Immature natural killer cell (primary cell): Measurements from ENCODE around the gene ANKRD13B. TPM values are rescaled to one million over a fixed set of nuclear protein-coding genes. Genes with fewer than 3 reads are reported as not detected.

Source experiments
- DNase-seq, 3 donors: peaks; one replicate each; pipeline ENCODE4 v3.0.0; 2022; ENCODE audit warnings: mixed read lengths in 1 of 3
- H3K27ac Mint-ChIP-seq, 6 donors: one replicate each; pipeline ENCODE4 v1.8.0; 2020; ENCODE audit warnings: mixed read lengths in 6 of 6, mild to moderate bottlenecking in 5 of 6, inconsistent platforms in 4 of 6, moderate library complexity in 3 of 6
- H3K27me3 Mint-ChIP-seq, 3 donors: one replicate each; pipeline ENCODE4 v1.8.0; 2020 to 2021; ENCODE audit warnings: low read depth in 3 of 3, mild to moderate bottlenecking in 3 of 3, mixed read lengths in 3 of 3, moderate library complexity in 3 of 3, inconsistent platforms in 1 of 3
- H3K36me3 Mint-ChIP-seq, 3 donors: one replicate each; pipeline ENCODE4 v1.8.0; 2020; ENCODE audit warnings: mixed read lengths in 3 of 3, inconsistent platforms in 2 of 3, mild to moderate bottlenecking in 2 of 3
- H3K4me1 Mint-ChIP-seq, 2 donors: one replicate each; pipeline ENCODE4 v1.8.0; 2020; ENCODE audit warnings: inconsistent platforms in 2 of 2, mild to moderate bottlenecking in 2 of 2, mixed read lengths in 2 of 2, moderate library complexity in 1 of 2
- H3K4me3 Mint-ChIP-seq, 5 donors: one replicate each; pipeline ENCODE4 v1.8.0; 2020; ENCODE audit warnings: mild to moderate bottlenecking in 5 of 5, mixed read lengths in 5 of 5, inconsistent platforms in 3 of 5, moderate library complexity in 3 of 5
- H3K9me3 Mint-ChIP-seq, 6 donors: one replicate each; pipeline ENCODE4 v1.8.0; 2020; ENCODE audit warnings: mild to moderate bottlenecking in 6 of 6, mixed read lengths in 6 of 6, inconsistent platforms in 4 of 6, moderate library complexity in 3 of 6
- polyA plus RNA-seq, 3 donors: library from polyadenylated mRNA; unstranded; fragments of 300-500 nt; fragmentation: Illumina TruSeq; gene quantifications; one replicate each; pipeline ENCODE4 v1.2.3, GENCODE V29; 2021

Gene ANKRD13B
- polyA plus RNA-seq, 3 donors from 2014 or later = 0.18 TPM; not detected in 2

DNA sequence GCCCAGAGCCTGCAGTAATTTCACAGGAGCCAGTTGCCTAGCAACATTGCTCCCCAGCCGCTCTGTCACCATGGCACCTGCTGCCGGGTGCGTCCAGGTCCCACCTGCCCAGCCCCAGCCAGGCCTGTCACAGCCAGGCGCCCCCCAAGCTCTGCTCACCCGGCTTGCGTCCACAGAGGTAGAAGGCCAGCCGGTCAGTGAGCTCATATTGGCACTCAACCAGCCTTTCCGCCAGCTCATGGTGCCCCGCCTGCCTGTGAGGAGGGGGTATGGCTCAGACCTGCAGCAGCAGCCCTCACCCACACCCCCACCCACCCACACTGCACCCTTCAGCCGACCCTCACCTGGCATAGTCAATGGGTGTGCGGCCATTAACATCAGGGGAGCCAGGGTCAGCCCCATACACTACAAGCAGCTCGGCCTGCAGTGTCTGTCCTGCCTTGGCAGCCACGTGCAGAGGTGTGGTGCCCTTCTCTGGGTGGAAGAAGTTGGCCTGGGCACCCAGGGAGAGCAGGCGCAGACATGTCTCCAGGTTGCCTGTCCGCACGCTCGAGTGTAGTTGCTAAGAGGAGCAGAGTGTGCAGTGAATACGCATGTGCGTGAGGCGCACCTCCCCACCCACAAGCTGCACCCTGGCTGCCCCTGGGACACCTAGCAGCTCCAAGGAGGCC is 11.2 kb upstream of the ANKRD13B start:
- Mint-ChIP-seq H3K27me3 (peaks cover 0 to 3% (median 0%) of the 10 kb centered on the region in 3 donors), H3K9me3 (no peaks in the 10 kb centered on the region), H3K27ac (no peak overlapping the region), H3K36me3 (peaks cover 3 to 13% (median 4%) of the 10 kb centered on the region in 3 donors), H3K4me1 (peaks cover 30 to 38% of the 10 kb centered on the region in 2 donors), H3K4me3 (no peak overlapping the region)
- DNase-seq = no peak

DNA sequence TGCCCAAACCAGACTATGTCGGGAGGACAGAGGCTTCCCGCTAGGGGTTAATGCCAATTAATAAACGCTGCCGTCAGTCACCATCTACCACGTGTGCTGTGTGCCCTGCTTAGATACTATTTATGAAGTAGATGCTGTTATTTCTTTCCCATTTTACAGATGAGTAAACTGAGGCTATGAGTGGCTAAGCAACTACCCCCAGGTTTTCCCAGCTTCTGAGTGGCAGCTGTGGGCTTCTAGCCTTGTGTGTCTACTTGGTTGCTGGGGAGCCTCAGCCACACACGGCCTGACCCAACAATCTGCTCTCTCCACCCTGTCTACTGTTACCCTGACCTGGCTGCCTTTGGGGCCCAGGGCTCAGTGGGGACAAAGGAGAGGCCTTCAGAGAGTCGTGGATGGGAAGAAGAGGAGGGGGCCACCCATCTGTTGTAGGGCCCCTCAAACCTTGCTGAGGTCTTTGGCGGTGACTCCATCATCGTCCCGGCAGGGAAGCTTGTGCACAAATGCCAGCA is 10.6 kb upstream of the ANKRD13B start:
- H3K27me3 Mint-ChIP-seq = peaks cover 0 to 3% (median 0%) of the 10 kb centered on the region in 3 donors
- no peaks in the 10 kb centered on the region for H3K9me3 Mint-ChIP-seq
- H3K4me3 Mint-ChIP-seq = no peak overlapping the region
- H3K4me1 Mint-ChIP-seq = peaks cover 34 to 43% of the 10 kb centered on the region in 2 donors
- H3K36me3 Mint-ChIP-seq = peaks cover 3 to 13% (median 4%) of the 10 kb centered on the region in 3 donors
- no peak for DNase-seq
- H3K27ac Mint-ChIP-seq = no peak overlapping the region

DNA sequence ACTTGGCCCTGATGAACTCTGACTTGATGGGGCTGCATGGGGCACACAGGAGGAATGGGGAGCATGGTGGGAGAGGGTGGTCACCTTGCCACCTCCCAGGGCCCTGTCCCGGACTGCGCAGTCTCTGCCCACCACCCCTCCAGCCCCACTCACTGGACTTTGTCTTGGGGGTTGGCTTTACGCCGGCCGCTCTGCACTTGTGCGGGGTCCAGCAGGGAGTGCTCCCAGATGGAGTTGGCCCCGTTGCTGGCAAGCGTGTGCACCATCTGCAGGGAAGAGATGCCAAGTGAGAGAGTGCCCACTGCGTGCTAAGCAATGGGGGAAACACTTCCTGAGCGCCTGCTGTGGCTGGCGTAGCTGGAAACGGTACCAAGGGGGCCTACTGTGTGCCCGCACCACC is 10.2 kb upstream of the ANKRD13B start:
- H3K9me3 Mint-ChIP-seq = no peaks in the 10 kb centered on the region
- peaks cover 0 to 3% (median 0%) of the 10 kb centered on the region in 3 donors for H3K27me3 Mint-ChIP-seq
- peaks cover 39 to 48% of the 10 kb centered on the region in 2 donors for H3K4me1 Mint-ChIP-seq
- H3K36me3 Mint-ChIP-seq = peaks cover 3 to 13% (median 4%) of the 10 kb centered on the region in 3 donors
- no peak overlapping the region for H3K4me3 Mint-ChIP-seq
- no peak overlapping the region for H3K27ac Mint-ChIP-seq
- no peak for DNase-seq

DNA sequence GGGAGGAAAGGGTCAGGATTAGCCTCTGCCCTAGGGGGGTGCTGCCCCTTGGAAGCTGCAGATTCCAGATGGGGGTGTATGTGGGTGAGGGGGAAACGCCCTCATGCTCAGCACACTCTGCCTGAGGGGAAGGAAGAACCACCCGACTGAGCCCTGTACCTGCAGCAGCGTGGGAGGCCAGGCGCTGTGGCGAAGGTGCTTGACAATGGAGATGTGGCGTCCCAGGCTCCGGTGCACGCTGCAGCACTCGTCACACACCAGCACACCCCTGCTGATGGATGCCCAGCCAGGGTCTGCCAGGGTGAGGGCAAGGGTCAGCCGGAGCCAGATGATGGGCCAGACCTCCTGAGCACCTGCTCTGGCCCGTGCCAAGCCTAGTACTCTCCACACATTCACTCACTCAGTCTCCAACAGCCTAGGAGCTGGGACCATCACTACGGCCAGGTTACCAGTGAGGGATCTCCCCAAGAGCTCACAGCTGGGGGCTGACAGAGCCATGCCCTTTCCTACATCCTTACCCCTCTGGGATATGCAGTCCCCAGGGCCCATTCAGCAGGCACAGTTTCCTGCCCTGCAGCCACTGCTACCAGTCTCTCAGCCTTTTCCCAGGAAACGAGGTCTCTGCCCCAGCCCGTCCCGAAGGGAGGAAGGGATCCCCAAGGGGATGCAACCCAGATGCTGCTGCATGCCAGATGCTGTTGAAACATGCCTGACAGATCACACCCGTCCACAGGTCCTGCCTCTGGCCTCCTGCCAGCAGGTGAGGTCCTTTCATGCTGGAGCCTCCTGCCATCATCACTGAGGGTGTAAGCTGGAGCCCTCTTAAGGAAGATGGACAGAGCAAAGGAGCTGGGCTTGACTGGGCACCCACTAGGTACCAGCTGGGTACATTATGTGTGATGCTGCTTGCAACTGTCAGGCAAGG is 9.3 kb upstream of the ANKRD13B start:
- Mint-ChIP-seq H3K4me1 (peaks cover 47 to 56% of the 10 kb centered on the region in 2 donors), H3K9me3 (no peaks in the 10 kb centered on the region), H3K36me3 (peaks cover 3 to 13% (median 4%) of the 10 kb centered on the region in 3 donors), H3K4me3 (no peak overlapping the region), H3K27me3 (peaks cover 0 to 5% (median 3%) of the 10 kb centered on the region in 3 donors), H3K27ac (peak overlapping the region in 1 of 6 donors; percentile 43)
- DNase-seq = no peak

DNA sequence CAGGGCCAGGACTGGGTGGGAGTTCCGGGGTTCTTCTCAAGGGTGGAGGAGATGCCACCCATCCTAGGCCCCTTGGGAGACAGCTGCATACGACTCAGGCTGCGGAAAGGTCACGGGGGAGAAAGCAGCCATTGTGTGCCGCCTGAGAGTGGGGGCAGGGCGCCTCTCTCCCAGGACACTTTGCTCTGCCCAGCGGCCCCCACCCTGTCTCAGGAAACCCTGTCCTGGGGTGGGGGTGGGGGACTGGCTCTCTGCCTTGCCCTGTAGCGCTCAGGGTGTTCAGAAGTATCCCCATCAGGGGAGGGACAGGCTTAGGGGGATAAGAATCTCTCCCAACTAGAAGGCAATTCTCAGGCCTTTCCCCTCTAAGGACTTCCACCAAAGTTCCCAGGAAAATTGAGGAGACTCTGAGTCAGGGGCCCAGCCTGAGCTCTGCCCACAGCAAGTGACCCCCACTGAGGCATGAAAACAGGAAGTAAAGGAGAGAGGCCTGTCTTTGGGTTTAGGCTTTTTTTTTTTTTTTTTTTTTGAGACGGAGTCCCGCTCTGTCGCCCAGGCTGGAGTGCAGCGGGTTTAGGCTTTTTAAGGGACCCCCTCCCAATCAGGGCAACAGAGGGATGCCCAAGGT is 8.4 kb upstream of the ANKRD13B start:
- DNase-seq = no peak
- Mint-ChIP-seq H3K27me3 (peaks cover 0 to 5% (median 4%) of the 10 kb centered on the region in 3 donors), H3K36me3 (peaks cover 3 to 10% (median 4%) of the 10 kb centered on the region in 3 donors), H3K27ac (peak overlapping the region in 2 of 6 donors; percentile 39 to 49), H3K9me3 (no peaks in the 10 kb centered on the region), H3K4me1 (peaks cover 48 to 56% of the 10 kb centered on the region in 2 donors), H3K4me3 (no peak overlapping the region)

DNA sequence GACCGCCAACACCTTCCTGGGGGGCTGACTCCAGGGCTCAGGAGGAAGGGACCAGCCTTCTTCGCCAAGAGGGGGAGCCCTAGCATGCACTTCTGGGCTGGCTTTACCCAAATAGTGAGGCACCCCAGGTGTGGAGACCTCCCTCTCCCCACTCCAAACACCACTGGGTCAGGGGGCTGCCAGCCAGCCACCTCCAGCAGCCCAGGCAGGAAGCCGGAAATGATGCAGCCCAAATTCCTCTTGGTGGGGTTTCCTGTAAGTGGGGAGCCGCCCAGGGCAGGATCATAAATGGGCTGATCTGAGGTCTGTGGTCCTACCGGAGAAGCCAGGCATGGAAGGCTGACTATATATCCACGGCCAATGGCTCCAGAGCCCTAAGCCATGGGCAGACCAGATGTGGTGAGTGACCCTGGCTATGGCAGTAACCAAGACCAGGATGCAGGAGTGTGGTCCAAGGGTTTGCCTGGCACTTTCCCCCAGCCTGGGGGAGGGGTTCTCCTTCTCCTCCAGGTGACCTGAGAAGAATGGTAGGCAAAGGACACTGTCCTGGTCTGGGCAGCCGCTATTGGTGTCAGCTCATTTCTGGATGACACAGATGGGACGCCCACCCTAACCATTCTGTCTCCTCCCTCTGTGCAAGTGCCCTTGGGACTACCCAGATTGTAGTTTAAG is 7.7 kb upstream of the ANKRD13B start:
- peaks cover 50 to 59% of the 10 kb centered on the region in 2 donors for H3K4me1 Mint-ChIP-seq

DNA sequence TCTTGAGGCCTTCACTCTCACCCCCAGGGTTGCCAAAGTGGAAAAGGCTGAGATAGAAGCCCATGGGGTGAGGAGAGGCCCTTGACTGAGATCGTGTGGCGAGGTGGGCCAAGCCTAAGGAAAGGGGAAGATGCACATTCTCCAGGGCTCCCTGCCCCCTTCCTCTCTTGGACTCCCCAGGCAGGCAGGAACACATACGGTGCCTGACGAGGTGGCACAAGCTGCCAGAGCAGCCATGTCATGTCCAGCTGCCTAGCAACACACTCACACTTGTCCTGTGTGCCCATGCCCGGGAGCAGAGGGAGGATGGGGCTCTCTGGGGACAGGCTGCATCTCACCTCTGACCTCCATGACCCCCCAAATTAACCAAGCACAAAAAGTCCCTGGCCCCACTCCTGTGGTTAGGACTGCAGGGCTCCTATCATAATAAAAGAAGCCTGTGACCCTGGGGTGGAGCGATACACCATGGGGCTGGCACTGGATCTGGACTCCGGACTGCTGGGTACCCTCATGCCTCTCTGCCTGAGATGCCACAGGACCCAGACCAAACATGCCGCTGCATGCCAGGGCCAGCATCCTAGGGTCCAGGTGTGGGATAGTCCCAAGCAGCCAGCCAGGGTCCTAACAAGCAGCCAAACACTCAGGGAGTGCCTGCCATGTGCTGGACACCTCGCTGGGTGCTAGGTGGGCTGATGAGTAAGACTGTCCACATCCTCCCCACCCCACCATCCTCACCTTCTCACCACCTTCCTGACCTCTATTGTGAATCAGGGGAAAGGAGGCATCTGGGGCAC is 6.1 kb upstream of the ANKRD13B start:
- Mint-ChIP-seq H3K27me3 (peaks cover 0 to 7% (median 5%) of the 10 kb centered on the region in 3 donors), H3K9me3 (no peaks in the 10 kb centered on the region), H3K4me1 (peaks cover 64 to 71% of the 10 kb centered on the region in 2 donors), H3K27ac (peak overlapping the region in 5 of 6 donors; percentile 60 to 90 (median 81)), H3K36me3 (peaks cover 0 to 3% (median 0%) of the 10 kb centered on the region in 3 donors), H3K4me3 (peak overlapping the region; percentile 87 to 93 (median 88))
- no peak for DNase-seq

More for the DNA sequence above, 7.7 kb upstream of the ANKRD13B start:
- H3K4me3 Mint-ChIP-seq = no peak overlapping the region
- DNase-seq = no peak
- H3K27ac Mint-ChIP-seq = no peak overlapping the region
- peaks cover 0 to 5% (median 4%) of the 10 kb centered on the region in 3 donors for H3K27me3 Mint-ChIP-seq
- no peaks in the 10 kb centered on the region for H3K9me3 Mint-ChIP-seq
- H3K36me3 Mint-ChIP-seq = peaks cover 3 to 6% (median 3%) of the 10 kb centered on the region in 3 donors

DNA sequence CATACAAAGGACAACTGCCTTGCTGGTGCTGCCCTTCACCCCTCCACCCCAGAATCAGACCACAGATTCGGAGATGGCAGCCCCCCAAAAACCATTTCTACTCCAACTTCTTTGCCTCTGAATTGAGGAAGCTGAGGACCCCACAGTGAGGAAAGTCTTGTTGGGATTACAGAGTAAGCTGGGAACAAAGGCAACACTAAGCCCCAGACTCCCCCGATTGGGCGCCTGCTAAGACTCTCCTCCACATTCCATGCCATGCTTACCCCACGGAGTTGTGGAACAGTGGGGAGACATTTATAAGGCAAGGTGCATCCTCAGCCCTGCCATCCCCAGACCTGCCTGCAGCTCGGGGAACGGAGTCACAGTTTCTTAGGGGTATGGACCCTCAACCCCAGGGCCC is 5.3 kb upstream of the ANKRD13B start:
- H3K36me3 Mint-ChIP-seq = no peaks in the 10 kb centered on the region
- peaks cover 0 to 7% (median 5%) of the 10 kb centered on the region in 3 donors for H3K27me3 Mint-ChIP-seq
- peaks cover 68 to 78% of the 10 kb centered on the region in 2 donors for H3K4me1 Mint-ChIP-seq

DNA sequence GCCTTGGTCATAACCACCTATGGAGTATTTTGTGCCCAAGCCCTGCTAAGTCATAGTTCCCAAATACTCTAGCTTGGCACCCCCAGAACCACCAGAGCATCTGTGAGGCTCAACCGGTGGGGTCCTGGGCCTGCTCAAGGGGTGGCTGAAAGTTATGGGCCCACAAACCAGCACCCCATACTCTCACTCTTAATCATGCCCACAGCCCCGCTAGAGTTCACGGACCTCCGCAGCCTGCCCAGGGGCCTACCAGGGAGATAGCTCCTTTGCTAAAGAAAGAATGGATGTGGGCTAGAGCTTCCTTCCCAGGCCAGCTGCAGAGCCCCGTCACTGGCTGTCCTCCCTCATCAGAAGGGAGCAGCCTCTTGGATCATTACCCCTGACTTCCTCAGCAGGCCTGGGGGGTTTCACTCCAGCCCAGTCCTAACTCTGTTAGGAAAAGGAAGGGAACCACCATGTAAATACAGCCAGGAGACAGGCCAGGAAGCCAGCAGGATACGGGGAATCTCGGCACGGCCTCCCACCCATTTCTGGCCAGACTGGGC is 4.8 kb upstream of the ANKRD13B start:
- H3K36me3 Mint-ChIP-seq = no peaks in the 10 kb centered on the region
- peak overlapping the region; percentile 87 to 93 (median 88) for H3K4me3 Mint-ChIP-seq
- no peak for DNase-seq
- peak overlapping the region; percentile 81 to 94 (median 90) for H3K27ac Mint-ChIP-seq
- no peaks in the 10 kb centered on the region for H3K9me3 Mint-ChIP-seq
- H3K27me3 Mint-ChIP-seq = peaks cover 0 to 7% (median 5%) of the 10 kb centered on the region in 3 donors
- peaks cover 72 to 80% of the 10 kb centered on the region in 2 donors for H3K4me1 Mint-ChIP-seq

More for the DNA sequence above, 5.3 kb upstream of the ANKRD13B start:
- DNase-seq = no peak
- H3K9me3 Mint-ChIP-seq = no peaks in the 10 kb centered on the region
- peak overlapping the region; percentile 72 to 94 (median 87) for H3K27ac Mint-ChIP-seq
- peak overlapping the region; percentile 87 to 93 (median 88) for H3K4me3 Mint-ChIP-seq

DNA sequence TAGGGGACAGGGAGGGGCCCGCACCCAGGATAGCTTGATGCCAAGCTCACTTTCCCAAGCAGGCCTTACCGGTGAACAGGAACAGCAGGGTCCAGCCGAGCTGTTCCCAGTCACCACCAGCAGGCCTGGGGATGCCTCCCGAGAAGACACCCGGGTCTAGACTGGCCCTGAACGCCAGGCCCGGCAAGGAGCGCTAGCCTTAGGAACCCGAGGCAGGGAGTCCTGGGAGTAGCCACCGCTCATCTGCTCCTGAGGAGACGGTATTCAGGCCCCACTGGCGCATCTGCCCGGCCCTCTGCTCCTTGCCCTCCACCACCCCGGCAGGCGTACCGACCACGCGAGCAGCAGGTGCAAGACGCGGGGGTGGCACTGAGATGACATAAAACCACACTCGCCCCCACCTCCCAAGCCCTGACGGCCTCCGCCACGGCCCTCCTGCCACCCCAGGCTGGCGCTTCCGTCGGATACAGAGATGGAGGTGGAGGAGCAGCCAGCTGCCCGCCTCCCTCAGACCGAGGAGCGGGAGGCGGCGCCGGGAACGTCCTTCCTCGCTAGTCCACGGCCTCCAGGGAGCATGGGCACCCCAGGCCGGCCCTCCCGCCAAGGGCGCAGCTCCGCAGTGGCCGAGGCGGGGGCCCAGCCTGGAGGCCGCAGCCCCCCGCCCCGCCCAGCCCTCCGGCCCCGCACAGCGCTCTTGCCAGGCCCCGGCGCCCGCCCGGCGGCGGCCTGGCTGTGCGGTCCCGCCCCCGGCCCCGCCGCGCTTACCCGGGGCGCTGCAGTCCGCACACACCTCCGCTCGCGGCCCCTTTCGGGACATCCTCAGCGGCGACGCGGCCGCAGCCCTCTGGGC is 4.1 kb upstream of the ANKRD13B start:
- peaks cover 72 to 79% of the 10 kb centered on the region in 2 donors for H3K4me1 Mint-ChIP-seq
- no peaks in the 10 kb centered on the region for H3K9me3 Mint-ChIP-seq
- peaks cover 0 to 7% (median 5%) of the 10 kb centered on the region in 3 donors for H3K27me3 Mint-ChIP-seq
- H3K27ac Mint-ChIP-seq = peak overlapping the region; percentile 80 to 94 (median 84)
- H3K36me3 Mint-ChIP-seq = no peaks in the 10 kb centered on the region
- peak overlapping the region; percentile 87 to 93 (median 88) for H3K4me3 Mint-ChIP-seq
- DNase-seq = peak; percentile 73 to 77 (median 73)
